HG03460 (cell line): ENCODE measurements around the gene KLHL29.

Source experiments
- ATAC-seq: cut with Tn5 transposase; IDR thresholded peaks from one replicate; pipeline ENCODE4 v1.9.1; 2021; ENCODE audit not compliant: unreplicated experiment

Gene KLHL29

DNA sequence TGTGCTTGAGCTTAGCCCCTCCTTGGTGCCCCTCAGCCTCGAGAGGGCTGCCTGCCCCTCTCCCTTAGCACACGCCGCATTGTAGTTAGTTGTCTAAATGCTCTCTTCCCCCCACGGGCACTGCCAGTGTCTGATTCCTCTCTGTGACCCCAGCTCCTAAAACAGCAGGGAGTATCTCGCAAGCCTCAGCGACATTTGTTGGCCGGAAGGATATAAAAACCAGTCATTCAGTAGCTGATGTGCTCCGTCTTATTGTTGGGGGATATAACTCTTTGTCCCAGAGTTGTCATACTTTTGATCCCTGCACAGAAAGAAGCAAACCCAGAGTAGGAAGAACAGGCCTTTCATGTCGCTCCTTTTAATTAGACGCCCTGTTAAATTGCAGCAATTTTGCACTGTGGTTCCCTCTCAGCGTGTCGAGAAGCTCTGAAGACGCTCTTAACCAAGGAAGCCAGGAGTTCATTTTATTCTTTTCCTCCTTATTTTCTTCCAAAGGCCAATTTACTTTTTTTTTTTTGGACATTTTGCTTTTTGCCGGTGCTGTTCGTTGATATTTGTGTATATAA, 201.8 kb downstream of the KLHL29 start:
- no peak for ATAC-seq

DNA sequence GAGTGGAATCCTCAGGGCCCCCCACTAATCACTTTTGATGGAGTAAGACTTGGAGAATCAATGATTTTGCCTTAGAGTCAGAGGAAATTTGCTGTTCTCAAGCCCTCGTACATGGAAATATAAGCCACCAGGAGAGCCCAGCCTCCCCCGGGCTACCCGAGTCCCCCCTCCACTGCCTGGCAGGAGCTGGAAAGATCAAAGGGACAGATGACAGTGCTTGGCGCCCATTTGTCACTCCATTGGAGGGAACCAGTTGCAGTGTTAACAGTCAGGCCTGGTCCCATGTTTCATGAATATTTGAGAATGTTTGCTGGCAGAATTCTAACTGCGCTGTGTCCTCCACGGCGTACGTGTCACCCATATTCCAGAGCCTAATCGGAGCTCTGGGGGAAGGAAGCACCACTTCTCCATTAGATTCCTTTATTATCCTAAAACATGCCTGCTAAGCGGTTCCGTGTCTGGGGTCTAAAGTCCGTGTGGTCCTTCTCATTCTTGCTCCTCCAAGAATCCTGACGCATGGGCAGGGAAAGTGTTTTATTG, 202.4 kb downstream of the KLHL29 start:
- no peak for ATAC-seq

DNA sequence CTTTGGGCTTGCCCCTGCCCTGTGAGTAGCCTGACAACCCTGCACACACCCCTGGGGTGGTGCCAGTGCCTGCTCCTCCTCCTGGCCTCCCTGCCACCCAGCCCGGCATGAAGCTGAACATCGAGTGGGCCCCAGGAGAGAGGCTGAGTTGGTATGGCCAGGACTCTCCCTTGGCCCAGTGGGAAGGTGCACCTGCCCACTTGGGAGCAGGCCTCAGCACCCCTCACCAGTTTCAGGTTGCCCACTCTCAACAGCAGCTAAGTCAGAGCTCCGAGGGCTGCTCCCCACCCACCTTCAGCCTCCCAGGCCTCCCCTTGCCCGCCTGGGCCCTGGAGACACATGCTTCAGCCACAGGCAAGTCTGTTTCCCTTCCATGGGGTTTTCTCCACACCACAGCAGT, 203.1 kb downstream of the KLHL29 start:
- ATAC-seq, result no peak

DNA sequence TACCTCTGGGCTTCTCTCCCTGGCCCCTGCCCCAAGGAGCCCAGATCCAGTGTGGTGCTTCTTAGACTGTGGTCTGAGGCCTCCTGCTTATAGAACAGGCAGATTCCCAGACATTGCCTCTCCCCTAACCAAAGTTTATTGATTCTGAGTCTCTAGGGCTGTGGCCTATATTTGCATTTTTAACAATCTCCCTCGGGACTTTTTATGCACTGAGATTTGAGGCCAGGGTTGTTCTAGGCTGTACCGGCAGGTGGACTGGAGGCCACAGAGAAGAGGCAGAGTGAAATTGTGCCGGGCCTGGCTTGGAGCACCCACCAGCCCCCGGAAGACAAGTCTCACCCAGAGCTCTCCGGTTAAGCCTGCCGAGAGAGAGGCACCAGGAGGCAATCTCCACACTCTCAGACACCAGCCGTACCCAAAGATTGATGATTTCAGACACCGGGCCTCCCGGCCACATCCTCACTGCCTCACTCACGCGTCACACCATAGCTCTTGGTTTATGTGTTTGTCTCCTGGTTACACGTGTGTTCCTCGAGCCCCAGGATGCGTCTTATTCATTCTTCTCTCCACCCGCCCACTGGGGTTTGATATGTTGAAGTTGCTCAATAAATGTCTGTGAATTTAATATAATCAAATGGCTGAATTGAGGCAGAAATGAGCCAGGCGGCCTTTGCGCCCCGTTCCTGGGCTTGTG, 203.7 kb downstream of the KLHL29 start:
- no peak for ATAC-seq

DNA sequence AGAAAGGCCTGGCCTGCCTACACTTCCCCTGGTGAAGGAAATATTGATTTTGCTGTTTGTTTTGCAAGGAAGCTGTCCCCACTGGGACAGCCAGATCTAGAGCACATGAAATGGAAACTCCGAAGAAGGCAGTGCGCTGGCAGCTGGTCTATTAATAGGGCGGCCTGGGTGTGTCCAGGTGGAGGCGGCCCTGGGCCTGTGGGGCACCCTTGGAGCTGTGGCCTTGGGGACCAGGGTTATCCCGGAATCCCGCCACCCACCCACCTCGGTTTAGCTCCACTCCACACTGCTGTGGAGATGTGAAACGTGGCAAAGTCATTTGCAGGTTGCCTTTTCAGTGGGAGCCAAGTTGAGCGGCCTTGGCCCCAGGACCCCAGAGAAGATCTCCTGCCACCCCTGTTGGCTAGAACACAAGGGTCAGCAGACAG, 204.3 kb downstream of the KLHL29 start:
- no peak for ATAC-seq

DNA sequence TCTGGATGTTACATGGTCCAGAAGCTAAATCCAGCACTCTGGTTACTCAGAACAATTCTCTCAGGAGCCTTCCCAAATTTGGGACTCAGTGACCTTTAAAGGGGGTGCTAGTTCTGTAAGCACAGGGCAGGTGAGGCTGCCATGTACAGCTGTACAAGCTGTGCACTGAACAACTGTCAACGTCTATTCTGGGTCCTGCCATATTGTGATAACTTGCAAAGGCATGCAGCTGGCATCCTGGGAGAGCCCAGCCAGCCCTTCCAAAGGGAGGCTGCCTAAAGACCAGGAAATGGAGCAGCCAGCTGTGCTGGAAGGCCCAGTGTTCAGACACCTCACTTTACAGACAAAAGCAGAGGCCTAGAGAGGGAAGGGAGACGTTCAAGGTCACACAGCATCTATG, 204.8 kb downstream of the KLHL29 start:
- no peak for ATAC-seq

DNA sequence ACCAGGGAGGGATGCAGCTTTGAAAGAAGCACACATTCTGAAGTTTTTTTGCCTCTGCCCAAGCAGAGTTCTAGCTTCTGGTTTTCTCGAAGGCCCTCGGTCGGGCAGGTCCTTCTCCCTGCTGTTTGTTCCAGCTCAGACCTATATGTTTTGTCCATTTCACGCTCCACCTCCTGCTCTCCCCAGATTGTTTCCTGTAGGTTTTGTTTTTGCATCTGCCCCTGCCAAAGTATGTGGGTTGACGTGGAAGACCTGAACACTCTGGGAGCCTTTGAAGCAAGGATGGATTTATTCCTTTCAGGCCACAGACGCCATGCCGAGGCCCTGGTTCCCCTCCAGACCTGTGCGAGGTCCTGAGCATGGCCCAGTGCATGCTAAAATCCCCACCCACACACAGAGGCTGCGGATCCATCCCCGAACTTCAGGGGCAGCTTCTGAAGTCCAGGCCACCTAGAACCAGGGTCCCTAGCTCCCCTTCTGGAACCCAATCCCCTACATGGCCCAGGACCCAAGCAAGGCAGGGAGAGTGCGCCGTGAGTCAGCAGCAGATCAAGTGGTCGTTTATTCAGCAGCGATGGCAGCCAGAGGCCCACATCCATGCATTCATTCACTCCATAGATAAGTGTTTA, 205.4 kb downstream of the KLHL29 start:
- ATAC-seq, result no peak

DNA sequence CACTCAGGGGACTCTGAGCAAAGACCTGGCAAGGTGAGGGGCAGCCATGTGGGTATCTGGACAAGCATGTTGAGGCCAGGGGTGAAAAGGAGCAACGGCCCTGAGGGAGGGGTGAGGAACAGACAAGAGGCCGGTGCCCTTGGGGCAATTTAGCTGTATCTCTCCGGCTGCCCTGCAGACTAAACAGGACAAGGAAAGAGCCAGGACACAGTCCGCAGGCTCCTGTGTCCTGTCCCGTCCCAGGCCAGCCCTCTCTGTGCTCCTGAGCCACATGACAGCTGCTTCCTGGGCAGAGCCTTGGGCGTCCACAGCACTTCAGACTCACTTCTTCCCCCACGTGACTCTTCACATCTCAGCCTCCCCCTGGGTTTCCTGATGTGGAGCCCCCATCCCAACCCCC, 206.1 kb downstream of the KLHL29 start:
- ATAC-seq, result no peak

DNA sequence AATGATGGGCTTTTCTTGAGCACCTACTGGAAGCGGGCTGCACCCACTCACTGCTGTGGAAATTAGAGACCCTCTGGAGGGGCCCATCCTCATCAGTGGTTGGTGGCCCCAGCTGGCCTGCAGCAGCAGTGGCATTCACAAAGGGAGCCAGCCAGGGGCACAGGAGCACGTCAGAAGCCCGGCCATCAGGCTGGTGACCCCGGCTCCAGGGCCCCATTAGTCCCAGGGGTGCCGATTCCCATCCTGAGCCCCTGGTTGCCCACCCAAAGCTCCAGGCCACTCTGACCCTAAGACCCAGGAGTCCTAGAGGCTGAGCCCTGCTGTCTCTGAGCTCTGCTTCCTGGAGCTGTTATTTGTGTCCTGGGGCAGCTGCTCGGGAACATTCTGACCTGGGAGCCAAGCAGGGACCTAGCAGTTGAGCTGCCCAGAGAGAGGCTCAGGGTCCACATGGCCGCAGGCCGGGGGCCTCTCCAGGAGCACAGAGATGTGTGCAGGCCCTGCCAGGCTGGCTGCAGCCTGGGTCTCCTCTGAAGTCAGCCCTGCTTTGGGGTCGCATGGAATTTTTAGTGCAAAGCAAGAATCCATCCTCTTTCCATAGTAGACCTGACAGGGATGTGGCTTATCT, 207.2 kb downstream of the KLHL29 start:
- no peak for ATAC-seq

DNA sequence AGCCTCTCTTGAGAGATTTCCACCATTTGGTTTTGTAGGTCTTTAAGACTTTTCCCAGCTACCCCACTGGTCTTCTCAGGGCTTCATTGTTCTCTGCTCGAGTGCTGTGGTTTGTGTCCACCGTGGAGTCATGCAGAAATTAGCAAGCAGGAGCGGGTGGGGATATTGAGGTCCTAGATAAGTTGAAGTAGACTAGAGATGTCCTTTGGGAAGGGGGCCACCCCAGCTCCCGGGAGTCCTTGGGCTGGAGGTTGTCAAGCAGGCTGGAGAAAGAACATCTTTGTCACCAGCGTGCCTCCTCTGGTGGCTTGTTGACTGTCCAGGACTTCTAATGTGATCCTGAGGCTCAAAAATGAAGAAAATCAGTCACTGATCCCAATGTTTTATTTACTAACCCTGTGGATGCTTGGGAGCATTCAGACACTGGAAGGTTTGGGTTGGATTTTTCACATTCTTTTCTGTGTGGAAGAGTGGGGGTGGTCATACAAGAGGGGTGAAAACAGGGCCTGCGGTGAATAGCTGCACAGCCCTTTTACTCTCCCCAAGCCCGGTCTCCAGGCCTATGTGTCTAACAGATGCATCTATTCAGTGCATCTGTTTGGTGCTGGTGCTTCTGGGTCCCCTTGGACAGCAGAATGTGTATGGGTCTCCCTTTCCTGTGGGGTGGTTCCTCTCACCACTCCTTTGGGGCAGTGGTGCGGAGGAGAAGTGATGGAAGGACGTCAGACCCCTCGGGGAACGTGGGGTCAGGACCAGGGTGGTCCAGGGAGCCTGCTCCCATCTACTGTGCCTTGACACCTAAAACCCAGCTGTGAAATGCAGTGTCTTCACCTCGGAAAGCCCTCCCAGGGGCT, 208.1 kb downstream of the KLHL29 start:
- no peak for ATAC-seq

DNA sequence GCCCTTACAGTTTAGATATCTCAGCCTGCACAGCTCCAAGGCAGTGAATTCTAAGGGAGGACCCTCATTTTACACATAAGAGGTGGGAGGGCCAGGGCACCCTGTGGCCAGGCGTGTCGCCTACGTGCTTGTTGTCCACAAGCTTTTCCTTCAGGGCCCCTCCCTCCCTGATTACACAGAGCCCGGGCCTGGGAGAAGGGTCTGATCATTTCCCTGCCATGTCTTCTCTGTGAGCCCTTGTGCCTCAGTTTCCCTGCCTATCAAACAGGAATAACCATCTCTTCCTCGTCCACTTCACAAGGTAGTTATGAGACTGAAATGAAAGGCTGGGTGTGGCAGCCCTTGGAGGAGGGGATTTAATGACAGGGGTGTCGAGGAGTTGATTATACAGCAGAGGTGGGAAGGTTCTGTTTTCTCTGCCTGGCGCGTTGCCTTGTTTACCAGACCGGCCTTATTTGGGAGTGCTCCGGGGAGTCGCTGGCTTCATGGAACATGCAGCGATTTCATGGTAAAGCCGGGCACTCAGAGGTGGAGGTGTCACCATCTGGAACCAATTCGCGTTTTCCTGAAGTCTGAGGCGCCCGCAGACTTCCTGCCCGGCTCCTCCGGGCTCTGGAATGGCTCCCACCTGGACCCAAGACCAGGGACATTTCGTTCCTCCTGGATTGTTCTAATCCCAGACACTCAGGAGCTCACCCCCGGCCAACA, 208.9 kb downstream of the KLHL29 start:
- no peak for ATAC-seq

DNA sequence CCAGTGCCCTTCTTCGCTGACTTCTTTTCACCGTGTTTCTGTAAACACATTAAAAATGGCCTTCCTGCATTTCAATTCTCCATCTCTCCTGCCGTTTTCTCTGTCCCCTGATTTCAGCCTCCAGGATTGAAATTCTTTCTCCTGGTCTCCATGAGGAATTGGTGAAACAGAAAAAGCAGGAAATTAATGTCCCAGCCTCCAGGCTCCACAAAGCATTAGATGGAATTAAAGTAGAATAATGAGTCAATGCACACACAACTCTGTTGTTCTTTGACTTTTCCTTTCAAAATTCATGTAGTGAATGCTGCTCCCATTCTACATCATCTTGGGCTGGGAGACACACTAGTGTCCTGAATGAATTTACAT, 209.5 kb downstream of the KLHL29 start:
- no peak for ATAC-seq

DNA sequence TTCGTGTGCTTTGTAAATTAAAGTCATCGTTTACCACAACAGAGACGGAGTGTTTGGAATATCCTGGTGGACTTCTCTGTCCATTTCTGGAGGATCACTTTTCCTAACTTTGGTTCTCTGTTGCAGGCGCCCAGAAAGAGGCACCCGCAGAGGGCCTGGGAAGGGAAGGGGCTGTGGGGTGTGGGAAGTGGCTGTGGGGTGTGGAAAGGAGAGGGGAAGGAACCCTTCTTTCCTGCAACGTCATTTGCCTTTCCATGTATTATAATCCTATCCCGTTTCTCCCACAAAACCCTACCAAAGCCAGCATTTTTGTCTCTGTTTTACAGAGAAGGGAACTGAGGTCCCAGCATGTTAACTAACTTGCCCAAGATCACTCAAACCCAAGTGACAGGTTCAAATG, 210.0 kb downstream of the KLHL29 start:
- ATAC-seq, result no peak

DNA sequence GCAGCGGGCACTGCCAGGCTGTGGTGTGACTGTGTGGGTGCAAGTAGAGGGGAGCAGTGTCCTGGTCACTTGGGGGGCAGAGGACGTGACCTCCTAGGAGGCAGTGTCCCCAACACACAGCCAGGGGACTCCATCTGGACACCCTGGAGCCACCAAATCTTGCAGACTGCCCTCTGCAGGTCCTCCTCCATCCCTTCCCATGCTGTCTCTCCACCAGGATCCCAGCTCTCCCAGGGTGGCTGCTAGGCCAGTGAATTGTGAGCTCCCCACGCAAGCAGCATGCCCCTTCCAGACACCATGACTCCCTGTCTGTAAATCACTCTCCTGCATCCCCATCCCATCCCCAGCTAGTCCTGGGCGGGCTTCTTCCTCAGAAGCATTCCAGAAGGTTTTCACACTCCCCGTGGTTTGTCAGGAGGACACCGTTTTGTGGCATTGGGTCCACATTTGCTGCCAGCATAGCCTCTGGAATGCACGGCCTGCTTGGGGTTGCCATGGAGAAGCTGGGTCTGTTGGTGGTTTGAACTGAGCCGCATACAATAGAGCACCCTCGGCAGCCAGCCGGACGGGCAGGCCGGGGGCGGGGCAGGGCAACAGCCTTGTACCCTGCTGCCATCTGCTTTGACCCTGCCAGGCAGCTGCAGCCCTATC, 210.7 kb downstream of the KLHL29 start:
- no peak for ATAC-seq

DNA sequence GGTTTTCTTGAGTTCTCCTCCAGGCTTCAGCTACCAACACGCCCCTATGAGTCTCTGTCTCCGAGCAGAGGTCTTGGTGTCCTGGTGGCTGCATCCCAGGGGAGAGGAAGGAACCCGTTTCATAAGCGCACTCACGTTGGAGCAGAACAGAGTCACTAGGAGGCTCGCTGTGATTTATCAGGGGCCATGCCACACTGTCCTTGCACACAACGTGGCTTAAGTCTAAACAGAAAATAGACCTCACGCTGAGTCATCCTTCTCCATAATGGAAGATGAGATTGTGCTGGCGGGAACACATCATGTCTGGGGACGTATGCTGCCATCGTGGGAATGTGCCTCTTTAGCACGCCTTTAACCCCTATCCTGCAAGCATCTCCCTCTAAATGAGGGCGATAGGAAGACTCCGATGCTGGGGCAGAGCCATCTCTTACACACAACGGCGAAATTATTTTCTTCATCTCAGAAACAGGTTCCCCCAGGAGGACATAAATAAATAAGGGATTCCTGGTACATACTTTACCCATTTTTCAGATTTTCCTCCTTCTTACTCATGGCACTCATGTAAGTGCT, 211.4 kb downstream of the KLHL29 start:
- no peak for ATAC-seq

DNA sequence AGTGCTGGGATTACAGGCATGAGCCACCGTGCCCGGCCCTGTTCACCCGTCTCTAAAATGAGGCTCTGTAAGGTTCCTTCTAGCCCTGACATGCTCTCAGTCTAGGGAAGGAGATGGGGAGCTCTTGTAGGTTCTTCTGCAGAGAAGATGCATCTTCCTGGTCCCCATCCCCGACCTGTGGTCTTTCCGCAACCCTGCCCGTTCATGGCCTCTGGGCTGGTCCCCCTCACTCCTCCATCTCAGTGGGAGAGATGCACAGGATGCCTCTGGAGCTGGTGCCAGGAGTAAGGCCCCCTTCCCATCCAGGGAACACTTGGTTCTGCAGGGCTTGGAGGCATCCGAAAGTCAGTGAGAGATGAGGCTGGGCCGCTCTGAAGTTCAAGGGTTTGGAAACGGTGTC, 212.7 kb downstream of the KLHL29 start:
- ATAC-seq, result no peak

DNA sequence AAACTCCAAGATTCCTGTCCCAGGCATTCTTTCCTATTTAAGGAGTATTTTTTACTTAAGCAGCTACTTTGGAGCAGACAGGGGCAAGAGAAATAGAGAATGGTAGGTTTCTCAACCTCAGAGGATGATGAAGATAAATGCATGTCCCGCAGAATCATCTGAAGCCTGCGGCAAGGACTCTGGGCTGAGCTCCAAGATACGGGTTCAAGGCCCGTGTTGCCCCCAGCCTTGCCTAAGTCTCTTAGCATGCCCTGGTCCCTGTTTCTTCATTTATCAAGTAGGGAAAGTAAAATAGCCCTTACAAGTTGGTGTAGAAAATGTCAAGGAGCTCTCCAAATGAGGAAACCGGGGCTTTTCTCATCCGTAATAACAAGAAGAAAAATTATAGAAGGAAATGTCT, 214.0 kb downstream of the KLHL29 start:
- ATAC-seq, result no peak

DNA sequence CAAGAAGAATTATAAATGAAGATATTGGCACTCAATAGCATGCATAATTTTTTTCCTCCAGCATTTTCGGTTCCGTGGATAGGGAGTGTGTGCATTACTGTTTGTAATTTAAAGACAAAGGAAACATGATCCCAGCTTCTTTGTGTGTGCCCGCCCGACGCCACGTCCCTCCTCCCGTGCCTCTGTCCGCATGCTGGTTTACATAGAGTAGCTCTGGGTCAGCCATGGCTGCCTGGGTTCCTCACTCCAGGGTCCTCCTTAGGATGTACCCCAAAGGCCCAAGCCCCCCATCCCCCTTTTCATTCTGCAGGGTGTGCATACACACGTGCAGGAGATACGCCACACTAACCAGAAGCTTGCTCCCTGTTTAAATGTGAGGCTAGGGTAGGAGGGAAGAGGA, 214.7 kb downstream of the KLHL29 start:
- ATAC-seq, result no peak

DNA sequence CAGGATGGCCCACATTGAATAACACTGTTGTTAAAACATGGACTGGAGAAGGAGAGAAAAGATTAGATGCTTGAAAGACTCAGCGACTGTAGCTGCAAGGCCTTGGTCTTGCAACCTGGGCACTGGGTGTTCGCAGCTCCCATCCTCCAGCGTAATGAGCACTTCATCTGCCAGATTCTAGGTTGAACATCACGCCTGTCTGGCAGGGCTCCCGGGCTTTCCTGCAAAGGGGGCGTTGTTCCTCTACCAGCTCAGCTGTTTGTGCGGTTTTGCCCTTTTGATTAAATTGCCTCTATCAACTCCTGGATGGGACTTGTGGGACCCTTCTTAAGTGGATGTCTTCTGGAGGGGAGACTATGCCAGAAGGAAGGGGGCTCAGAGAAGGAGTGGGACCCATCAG, 215.4 kb downstream of the KLHL29 start:
- no peak for ATAC-seq
